Measurements from ENCODE around the gene SGTA.

DNA sequence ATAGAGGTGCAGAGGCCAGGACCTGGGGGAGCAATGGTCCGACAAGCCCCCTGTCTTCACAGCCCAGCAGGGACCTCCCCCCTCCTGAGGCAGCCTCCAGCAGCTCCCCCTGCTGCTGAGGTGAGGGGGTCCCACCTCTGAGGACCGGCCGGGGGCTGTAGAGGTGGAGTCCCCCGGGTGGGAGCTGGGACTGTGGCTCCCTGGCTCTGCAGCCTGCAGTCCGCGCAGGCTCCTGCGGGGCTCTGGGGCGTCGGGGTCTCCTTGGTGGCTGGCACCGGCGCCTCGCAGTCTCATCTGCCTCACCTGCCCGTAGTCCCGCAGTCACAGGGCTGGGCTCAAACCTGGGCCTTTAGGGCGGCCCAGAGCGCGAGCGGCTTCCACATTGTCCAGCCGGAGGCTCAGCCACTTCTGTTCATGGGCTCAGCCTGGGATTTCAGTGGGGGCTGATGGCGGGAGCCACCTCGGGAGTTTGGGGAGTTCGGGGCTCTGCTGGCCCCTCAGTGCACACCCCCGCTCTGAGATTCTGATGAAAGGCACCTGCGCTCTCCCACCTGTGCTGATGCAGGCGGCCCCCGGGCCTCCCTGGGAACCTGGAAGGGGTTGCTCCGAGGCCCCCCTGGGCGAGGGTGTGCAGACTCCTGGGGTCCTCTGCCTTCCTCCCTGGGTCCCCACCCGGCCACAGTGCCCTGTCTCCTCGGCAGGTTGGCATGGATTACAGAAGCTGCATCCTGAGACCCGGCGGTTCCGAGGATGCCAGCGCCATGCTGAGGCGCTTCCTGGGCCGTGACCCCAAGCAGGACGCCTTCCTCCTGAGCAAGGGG lies 29.6 kb upstream of the SGTA start:
- TF ChIP-seq POLR2A (IDR thresholded peaks at IDR 0.05): no peak
- TF ChIP-seq, protein P1, sequence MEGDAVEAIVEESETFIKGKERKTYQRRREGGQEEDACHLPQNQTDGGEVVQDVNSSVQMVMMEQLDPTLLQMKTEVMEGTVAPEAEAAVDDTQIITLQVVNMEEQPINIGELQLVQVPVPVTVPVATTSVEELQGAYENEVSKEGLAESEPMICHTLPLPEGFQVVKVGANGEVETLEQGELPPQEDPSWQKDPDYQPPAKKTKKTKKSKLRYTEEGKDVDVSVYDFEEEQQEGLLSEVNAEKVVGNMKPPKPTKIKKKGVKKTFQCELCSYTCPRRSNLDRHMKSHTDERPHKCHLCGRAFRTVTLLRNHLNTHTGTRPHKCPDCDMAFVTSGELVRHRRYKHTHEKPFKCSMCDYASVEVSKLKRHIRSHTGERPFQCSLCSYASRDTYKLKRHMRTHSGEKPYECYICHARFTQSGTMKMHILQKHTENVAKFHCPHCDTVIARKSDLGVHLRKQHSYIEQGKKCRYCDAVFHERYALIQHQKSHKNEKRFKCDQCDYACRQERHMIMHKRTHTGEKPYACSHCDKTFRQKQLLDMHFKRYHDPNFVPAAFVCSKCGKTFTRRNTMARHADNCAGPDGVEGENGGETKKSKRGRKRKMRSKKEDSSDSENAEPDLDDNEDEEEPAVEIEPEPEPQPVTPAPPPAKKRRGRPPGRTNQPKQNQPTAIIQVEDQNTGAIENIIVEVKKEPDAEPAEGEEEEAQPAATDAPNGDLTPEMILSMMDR (IDR thresholded peaks at IDR 0.05): no peak
